Heart left ventricle (tissue), 13 donors: ENCODE measurements around the gene RFX5.

Experiments used
- POLR2A ChIP-seq, 2 donors: fragments of 450-650 bp; IDR thresholded peaks; one replicate each; pipeline ENCODE4 v1.6.1; 2017; ENCODE audit warnings: antibody characterized with exemption in 2 of 2, mild to moderate bottlenecking in 2 of 2, moderate library complexity in 2 of 2
- TF ChIP-seq, protein P1 (sequence below), 12 donors: fragments of 200-600 bp; sonication (generic) in 4 of 12; IDR thresholded peaks; one replicate each; pipeline versions ENCODE4 v1.5.0 to v1.8.0; 2018 to 2022; ENCODE audit warnings: antibody characterized with exemption in 12 of 12, mild to moderate bottlenecking in 5 of 12
- donor health status: ischemic (EF 13 %, LVEDD 7.1; RV severe dilation, severe dysfunction).
- donor health status: DM: no; HTN: yes; CAD: no.
- donor health status: DM: no; HTN: no; CAD: no.
- donor health status: ischemic (EF 25% LVEDD 6.9; RV normal size, moderate dysfunction).
- donor health status: ischemic (EF 25% LVEDD 5.7; RV mildly dilated, moderate dysfunction).
- donor health status: ischemic (EF 35%, LVEDD 5.7; RV mildly dilated, moderate dysfunction).
- donor health status: nonischemic (EF 11% LVEDD 7.7; RV severe dilation, severe dysfunction).
- donor health status: DM: yes; HTN: yes; CAD: no.
- donor health status: PGD.
- donor health status: ischemic (EF 29% LVEDD 5.4; RV normal size, mild dysfunction).
- donor health status: nonischemic (EF 23%, LVEDD 6.1; RV moderate dilation, normal function).

GRCh38 chr1:151311011-151311410 lies 36.0 kb downstream of the RFX5 start:
- no peak for TF ChIP-seq POLR2A (IDR thresholded peaks at IDR 0.05)
- TF ChIP-seq, protein P1, sequence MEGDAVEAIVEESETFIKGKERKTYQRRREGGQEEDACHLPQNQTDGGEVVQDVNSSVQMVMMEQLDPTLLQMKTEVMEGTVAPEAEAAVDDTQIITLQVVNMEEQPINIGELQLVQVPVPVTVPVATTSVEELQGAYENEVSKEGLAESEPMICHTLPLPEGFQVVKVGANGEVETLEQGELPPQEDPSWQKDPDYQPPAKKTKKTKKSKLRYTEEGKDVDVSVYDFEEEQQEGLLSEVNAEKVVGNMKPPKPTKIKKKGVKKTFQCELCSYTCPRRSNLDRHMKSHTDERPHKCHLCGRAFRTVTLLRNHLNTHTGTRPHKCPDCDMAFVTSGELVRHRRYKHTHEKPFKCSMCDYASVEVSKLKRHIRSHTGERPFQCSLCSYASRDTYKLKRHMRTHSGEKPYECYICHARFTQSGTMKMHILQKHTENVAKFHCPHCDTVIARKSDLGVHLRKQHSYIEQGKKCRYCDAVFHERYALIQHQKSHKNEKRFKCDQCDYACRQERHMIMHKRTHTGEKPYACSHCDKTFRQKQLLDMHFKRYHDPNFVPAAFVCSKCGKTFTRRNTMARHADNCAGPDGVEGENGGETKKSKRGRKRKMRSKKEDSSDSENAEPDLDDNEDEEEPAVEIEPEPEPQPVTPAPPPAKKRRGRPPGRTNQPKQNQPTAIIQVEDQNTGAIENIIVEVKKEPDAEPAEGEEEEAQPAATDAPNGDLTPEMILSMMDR (IDR thresholded peaks at IDR 0.05), result no peak
